ENCODE measurements around the gene RTF2.

DNA sequence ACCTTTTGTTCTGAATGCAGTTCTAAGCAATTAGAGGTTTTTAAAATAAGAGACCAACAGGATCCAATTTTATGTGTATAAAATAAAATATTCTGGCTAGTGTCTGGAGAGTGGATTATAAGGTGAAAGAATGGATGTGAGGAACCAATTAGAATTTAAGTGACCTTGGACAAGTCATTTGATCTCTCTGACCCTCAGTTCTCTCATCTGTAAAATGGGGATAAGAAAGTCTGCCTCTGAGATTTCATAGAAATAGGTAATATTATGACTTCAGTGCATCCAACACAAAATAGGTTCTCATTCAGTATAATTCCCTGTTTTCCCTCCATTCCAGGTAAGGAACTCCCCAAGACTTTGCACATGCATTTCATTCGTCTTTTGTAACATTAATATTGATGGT lies 37.5 kb upstream of the RTF2 start:
- TF ChIP-seq CTCF (IDR thresholded peaks at IDR 0.05) (no peak), POLR2A (IDR thresholded peaks at IDR 0.05) (no peak)
